ENCODE measurements around the gene SCAMP4.

SCAMP4 gene, protein sequence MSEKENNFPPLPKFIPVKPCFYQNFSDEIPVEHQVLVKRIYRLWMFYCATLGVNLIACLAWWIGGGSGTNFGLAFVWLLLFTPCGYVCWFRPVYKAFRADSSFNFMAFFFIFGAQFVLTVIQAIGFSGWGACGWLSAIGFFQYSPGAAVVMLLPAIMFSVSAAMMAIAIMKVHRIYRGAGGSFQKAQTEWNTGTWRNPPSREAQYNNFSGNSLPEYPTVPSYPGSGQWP

DNA sequence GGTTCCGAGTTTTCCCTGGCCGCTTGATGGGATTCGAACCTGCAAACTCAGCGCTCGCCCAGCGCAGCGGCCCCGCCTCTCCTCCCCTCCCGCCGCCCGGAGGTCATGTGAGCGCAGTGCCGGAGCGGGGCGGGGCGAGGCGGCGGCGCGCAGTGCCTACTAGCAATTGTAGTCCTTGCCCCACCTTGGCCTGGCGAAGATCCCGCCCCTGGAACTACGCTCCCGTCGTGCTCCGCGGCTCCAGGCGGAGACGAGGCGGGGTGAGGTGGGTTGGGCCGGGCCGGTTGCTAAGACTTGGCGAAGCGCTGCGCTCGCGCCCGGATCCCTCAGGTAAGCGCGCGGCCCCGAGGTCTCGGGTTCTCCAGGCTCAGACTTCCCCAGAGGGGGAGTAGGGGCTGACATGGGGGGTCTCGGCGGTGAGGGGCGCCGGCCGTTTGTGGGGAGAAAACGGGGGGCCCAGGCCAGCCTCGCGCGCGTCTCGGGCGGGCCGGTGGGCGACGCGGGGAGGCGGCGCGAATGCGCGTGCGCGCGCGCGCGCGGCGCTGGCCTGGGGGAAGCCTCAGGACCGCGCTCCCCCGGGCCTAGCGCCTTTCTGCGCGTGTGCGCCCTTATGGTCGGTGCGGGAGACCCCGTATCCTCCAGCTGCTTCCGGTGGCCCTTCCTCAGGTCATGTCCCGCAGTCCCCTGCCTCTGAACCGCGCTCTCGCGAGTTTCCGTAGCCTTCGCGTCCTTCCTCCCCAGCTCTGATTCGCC lies at the start of gene SCAMP4, which contains the start of gene ADAT3:
Gene SCAMP4, plus strand, starts transcription at position 290 of the 753 bp plus-strand sequence. CDS start 9,621 bp downstream, outside the sequence.
Gene ADAT3, plus strand, starts transcription at position 290 of the 753 bp plus-strand sequence. CDS start 6,649 bp downstream, outside the sequence.
- no peak for TF ChIP-seq GATA2 (IDR thresholded peaks at IDR 0.05; ENCODE audit: low read depth, low read length)

DNA sequence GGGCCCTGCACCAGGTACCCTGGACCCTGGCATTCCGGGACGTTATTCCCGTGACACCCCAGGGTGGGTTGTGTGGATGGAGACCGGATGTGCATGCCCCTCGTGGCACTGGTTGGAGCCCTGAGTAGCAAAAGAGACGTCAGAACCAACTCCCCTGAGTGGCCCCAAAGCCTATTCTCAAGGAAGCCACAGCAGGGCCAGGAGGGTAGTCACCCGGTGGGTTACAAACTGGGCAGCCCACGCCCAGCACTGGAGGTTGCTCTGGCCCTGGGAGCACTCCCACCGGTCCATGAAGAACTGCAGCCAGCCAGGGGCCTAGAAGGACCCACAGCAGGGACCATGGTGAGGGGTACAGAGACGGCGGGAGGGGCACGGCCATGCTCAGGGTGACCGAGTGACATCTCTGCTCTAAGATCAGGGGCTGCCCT lies 49.4 kb upstream of the SCAMP4 start:
- TF ChIP-seq GATA2 (IDR thresholded peaks at IDR 0.05; ENCODE audit: low read depth, low read length) (no peak), GATA3 (IDR thresholded peaks at IDR 0.05; ENCODE audit: low read depth, low read length) (no peak)

GRCh38 chr19:1856345-1856697 lies 48.9 kb upstream of the SCAMP4 start:
- TF ChIP-seq GATA3 (IDR thresholded peaks at IDR 0.05; ENCODE audit: low read depth, low read length) = no peak
- no peak for TF ChIP-seq GATA2 (IDR thresholded peaks at IDR 0.05; ENCODE audit: low read depth, low read length)

DNA sequence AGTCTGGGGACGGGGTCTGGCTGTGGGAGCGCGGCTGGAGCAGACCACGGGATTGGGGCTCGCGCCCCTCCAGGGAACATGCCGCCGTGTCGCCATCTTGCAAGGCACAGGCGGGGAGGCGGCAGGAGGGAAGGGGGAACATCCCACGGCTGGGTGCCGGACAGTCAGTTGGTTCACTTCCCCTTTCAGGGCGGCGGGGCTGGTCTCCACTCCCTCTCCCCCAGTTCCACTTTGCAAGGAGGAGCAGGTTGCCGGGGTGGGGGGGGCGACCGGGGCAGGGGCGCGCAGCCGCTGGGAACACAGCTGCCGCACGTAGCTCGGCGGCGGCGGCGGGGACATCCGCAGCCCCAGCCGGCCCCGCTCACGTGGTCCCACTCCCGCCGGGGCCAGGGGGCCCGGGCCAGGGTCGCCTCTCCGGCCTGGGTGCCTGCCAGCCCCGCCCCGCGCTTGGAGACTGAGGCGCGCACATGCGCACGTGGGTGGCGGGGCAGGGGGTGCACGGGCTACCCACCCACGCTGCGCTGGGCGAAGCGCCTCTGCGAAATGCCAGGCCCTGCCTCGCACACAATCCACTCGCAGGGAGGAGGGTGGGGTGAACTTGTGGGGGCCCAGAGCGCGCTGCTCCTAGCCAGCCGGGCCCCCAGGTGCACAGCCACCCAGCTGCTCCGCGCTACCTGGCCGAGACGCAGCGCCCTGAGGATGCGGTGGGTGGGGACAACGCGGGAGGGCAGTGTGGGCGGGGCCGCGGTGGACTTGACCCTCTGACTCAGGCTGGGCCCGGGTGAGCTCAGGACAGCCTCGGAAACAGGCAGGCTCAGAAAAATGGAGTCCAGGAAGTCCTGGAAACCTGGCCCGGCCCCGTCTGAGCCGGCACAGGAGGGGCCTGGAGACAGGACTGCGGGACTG lies 48.2 kb upstream of the SCAMP4 start:
- TF ChIP-seq GATA2 (IDR thresholded peaks at IDR 0.05; ENCODE audit: low read depth, low read length) (no peak), GATA3 (IDR thresholded peaks at IDR 0.05; ENCODE audit: low read depth, low read length) (no peak)

GRCh38 chr19:1857648-1858326 lies 47.4 kb upstream of the SCAMP4 start:
- TF ChIP-seq GATA3 (IDR thresholded peaks at IDR 0.05; ENCODE audit: low read depth, low read length) (no peak), GATA2 (IDR thresholded peaks at IDR 0.05; ENCODE audit: low read depth, low read length) (no peak)

DNA sequence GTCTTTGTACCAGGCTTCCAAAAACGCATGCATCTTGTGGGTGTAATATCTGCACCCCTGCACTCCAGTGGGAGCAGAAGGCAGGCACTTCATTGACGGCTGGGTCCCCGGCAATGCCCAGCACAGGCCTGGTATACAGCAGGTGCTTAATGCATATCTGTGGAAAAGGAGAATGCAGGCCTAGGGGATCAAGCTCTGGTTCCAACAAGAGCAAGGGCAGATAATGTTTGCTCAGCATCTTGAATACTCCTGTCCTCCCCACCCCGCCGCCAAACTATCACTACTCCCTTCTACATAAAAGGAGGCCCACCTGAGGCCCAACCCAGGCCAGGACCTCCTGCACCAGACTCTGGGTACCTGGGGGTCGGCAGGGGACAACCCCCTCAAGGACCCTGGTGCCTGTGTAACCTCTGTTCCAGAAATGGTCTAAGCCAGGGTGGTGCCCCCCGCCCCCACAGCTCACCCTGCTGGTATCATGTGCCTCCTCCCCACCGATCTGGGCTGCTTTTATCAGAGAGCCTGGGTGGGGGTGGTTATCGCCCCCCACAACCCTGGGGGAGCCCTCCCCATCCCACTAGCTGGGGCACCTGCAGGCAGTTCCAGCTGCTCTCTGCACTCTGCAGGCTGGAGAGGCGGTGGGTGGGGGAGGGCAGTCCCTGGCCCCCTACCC lies 46.7 kb upstream of the SCAMP4 start:
- TF ChIP-seq GATA3 (IDR thresholded peaks at IDR 0.05; ENCODE audit: low read depth, low read length) = no peak
- TF ChIP-seq GATA2 (IDR thresholded peaks at IDR 0.05; ENCODE audit: low read depth, low read length) = no peak

GRCh38 chr19:1859331-1859781 lies 45.8 kb upstream of the SCAMP4 start:
- TF ChIP-seq GATA2 (IDR thresholded peaks at IDR 0.05; ENCODE audit: low read depth, low read length) = no peak
- TF ChIP-seq GATA3 (IDR thresholded peaks at IDR 0.05; ENCODE audit: low read depth, low read length) = no peak

GRCh38 chr19:1860042-1860775 lies 45.0 kb upstream of the SCAMP4 start:
- no peak for TF ChIP-seq GATA3 (IDR thresholded peaks at IDR 0.05; ENCODE audit: low read depth, low read length)
- no peak for TF ChIP-seq GATA2 (IDR thresholded peaks at IDR 0.05; ENCODE audit: low read depth, low read length)

- TF ChIP-seq GATA2 (IDR thresholded peaks at IDR 0.05; ENCODE audit: low read depth, low read length) (no peak), GATA3 (IDR thresholded peaks at IDR 0.05; ENCODE audit: low read depth, low read length) (no peak)
These were observed 44.2 kb upstream of the SCAMP4 start for GRCh38 chr19:1860821-1861598.

DNA sequence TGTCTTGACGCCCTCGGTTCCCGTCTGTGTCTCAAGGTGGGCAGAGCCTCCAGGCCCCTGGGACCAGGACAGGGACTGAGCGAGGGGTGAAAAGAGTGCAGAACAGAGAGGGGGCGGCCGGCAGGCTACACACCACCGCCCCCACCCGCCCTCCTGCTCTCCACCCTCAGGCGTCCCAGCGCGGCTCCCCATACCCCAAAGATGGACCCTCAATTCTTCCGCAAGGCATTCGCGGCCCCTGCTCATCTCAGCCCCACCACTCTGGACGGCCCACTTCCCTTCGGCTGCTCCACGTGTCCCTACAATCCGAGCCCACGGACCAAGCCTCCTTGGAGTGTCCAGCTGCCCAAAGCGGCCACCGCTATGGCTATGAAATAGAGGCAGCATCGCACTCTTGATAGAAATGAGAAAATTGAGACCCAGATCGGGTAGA lies 43.6 kb upstream of the SCAMP4 start:
- TF ChIP-seq GATA3 (IDR thresholded peaks at IDR 0.05; ENCODE audit: low read depth, low read length) = no peak
- TF ChIP-seq GATA2 (IDR thresholded peaks at IDR 0.05; ENCODE audit: low read depth, low read length) = no peak

GRCh38 chr19:1862068-1862423 lies 43.2 kb upstream of the SCAMP4 start:
- TF ChIP-seq GATA3 (IDR thresholded peaks at IDR 0.05; ENCODE audit: low read depth, low read length) (no peak), GATA2 (IDR thresholded peaks at IDR 0.05; ENCODE audit: low read depth, low read length) (no peak)

All from SH-SY5Y (cell line).